Tibial nerve (tissue), 4 donors: Measurements from ENCODE around the gene TDRD9.

Source experiments
- CTCF ChIP-seq, 5 experiments: fragments of 200-600 bp in 3 of 5; fragments of 450-650 bp in 2 of 5; sonication (generic) in 3 of 5; IDR thresholded peaks; one replicate each; pipeline ENCODE4 v1.5.1; 2016 to 2019; ENCODE audit warnings: antibody characterized with exemption in 5 of 5, mild to moderate bottlenecking in 3 of 5, moderate library complexity in 2 of 5
- EP300 ChIP-seq, 2 donors: sonication (generic); formaldehyde crosslinking; IDR thresholded peaks; one replicate each; pipeline ENCODE4 v1.6.1; 2017; ENCODE audit warnings: antibody characterized with exemption in 2 of 2, mild to moderate bottlenecking in 1 of 2
- POLR2A ChIP-seq, 2 donors: fragments of 450-650 bp; IDR thresholded peaks; one replicate each; pipeline ENCODE4 v1.6.1; 2017; ENCODE audit warnings: antibody characterized with exemption in 2 of 2, mild to moderate bottlenecking in 2 of 2, moderate library complexity in 2 of 2

DNA sequence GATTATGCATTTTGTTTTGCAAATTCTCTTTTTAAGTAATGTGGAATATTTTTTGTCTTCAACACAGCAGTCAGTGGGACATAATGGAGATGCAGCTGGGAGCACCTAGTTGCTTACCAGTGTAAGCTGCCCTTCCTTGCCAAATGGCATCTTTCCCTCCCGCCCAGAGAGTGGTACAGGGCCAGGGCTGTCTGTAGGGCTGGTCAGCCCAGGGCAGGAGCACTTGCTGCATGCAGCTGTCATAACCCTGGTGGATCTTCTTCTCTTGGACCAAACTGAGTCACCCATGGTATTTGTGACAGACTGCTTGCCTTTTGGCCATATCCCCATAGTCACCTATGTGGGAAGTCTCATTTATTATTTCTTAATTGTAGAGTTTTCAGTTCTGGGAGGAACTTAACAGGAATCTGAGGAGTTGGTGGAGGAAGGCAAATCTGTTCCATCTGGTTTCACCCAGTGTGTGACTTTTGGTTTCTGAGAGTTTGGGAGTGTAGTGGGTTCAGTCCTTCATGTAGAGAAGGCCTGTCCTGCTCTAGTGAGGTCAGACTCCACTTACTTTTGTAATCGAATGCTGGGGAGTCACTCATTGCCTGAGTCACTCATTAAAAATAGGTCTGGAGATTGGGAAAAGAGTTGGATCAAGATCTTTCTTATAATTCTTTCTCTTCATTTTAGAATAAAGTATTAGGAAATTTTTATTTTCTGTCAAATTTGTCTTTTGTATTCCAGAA lies 95.2 kb downstream of the TDRD9 start:
- no peak for TF ChIP-seq CTCF (IDR thresholded peaks at IDR 0.05)
- no peak for TF ChIP-seq POLR2A (IDR thresholded peaks at IDR 0.05)
- no peak for TF ChIP-seq EP300 (IDR thresholded peaks at IDR 0.05)
